ENCODE results near the gene COPS9.

The COPS9 gene

GRCh38 chr2:240132651-240132980, 3.5 kb downstream of the COPS9 start:
- no peak for DNase-seq

DNA sequence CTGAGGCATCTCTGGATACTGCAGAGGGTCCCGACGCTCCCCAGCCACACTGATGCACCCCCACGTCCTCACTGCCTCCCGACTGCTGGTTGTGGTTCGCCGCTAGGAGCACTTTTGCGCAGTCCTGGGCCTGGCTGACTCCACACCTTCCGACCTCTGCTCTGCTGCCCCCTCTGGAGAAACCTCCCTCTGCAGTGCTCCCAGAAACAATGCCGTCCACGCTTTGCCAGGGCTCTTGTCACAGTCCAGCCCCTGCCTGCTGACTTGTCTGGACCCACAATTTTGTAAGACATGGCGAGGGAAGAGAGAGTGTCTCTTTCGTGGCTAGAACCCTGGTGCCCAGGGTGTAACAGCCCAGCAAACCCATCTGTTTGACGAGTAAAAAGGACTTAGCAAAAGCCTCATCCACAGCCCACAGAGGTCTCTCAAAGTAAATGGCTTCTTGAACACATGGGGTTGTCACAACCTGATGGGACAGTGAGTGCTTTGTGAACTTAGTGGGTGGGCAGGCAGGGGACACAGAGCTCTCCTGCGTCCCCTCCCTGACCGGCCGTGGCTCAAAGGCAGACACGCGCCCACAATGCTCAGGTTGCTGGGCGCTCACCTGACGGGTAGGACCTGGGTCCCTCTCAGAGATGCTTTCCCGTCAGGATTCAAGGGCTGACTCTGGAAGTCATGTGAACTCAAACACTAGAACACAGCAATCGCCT, 4.0 kb downstream of the COPS9 start:
- DNase-seq: no peak

GRCh38 chr2:240131296-240131695, 4.8 kb downstream of the COPS9 start:
- no peak for DNase-seq

DNA sequence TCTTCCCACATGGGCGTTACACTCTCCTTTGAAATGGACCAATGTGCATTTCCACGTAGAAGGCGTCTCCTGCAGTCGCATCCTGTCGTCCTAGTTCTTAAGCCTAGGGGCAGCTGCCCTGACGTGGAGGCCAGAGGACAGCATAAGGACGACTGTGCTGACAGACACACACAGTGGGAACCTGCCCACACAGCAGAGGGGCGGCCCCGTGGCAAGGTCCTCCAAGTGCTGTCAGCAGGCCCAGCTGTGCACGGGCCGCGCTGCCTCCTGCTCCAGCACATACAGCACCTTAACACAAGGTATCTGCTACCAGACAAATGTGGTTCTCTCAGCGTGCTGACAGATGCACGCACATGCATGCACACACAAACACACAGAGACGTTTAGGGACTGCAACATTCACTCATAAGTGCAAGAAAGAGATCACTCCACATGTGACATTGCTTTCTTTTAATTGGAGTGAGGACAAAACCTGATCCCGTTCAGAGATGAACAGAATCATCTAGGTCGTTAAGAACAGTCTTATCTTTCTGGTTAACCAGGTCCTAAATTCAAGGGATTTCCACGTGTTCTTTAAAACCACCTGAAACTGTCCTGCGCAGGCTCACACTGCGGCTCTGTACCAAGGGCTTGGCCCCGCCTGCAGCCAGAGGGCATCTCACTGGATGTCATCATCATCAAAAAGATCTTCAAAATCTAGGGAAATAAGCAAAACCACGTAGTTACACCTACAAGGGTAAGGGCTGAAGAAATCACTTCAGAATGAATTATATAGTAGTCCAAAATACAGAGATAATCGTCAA, 5.5 kb downstream of the COPS9 start:
- DNase-seq: no peak

DNA sequence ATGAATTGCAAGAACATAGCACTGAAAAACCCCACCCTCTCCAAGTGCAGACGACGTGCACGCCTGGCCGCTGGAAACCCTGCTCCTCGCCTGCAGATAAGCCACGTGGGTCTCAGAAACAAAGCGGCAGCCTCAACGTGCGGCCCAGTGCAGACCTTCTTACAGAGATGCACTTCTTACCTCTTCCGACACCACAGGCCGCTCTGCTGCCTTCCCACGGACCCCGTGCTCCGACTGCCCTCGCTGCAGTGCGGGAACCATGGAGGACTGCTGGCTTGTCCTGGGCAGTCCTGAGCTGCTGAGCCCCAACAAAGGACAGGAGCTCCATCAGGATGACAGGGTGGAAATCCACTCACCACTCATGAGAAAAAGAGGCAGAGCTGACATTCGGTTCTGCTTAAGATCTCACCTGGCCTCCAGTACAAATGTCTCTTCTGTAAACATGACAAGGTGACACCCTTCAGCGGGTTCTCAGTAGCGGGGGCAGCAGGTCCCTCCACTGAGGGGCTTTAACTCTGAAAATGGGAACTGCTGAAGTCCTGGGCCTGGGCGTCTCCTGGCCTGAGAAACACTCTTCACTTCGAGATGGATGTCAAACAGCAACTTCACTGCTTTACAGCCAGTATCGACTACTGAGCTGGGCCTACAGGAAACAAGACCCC, 6.2 kb downstream of the COPS9 start:
- no peak for DNase-seq

DNA sequence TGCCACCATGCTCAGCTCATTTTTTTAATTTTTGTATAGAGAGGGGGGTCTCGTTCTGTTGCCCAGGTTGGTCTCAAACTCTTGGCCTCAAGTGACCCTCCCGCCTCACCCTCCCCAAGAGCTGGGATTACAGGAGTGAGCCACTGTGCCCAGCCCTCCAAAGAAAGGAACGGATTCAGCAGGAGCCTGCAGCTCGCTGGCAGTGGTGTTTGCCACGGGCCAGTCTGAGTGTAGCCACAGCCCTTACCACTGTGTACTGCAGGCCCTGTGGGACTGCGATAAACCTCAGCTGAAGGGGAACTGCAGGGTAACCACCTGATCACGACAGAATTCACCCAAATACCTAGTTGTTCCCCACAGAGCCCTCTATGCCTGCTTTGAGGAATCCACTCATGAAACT, 6.8 kb downstream of the COPS9 start:
- no peak for DNase-seq

GRCh38 chr2:240128608-240129145, 7.4 kb downstream of the COPS9 start:
- no peak for DNase-seq

DNA sequence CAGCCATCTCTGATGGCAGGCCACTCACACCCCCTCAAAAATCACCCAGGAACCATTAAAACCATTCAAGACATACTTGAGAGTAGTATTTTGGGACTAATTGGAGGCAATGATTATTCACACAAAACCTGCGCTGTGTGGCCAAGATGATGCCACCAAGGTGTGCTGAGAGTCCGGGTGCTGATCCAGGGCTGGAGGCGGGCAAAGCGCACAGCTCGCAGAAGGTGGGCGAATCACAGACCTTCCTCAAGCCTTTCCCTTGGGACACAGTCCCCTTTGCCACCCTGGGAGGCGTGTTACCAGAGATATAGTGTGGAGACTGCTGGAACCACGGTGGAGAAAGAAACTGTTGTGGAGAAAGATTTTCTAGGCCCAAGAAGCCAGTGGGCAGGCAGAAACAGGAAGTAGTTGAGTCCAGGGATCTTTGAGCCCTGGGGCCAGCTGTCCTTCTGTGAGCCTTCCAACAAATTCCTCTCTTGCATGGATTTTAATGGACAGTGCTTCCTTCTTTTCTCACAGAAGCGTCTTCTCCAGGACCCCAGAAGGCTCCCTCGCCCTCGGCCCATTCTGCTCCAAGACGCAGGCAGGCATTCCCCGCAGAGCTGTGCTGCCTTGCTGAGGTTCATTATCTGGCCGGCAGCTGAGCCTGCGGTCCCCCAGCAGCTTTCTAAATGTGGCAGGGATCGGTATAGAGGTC, 8.0 kb downstream of the COPS9 start:
- DNase-seq: no peak

- DNase-seq: no peak
Observed at GRCh38 chr2:240127191-240127750, 8.8 kb downstream of the COPS9 start.

DNA sequence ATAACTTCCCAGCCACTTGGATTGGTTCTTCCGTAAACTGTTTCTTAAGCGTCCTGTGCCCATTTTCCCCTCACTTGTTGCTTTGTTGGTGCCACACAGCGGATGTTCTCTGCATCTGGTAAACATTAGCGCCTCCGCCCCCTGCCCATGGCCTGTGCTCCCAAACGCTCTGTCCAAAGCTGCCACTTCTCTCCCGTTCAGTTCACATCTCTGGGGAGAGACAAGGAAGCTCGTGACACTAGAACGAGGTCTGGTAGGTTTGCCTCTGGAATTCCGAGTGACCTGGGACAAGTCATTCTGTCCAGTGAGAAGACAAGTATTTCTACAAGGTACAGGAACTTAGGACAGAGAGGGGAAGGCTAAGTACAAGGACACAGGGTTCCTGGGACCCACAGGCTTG, 9.4 kb downstream of the COPS9 start:
- no peak for DNase-seq

DNA sequence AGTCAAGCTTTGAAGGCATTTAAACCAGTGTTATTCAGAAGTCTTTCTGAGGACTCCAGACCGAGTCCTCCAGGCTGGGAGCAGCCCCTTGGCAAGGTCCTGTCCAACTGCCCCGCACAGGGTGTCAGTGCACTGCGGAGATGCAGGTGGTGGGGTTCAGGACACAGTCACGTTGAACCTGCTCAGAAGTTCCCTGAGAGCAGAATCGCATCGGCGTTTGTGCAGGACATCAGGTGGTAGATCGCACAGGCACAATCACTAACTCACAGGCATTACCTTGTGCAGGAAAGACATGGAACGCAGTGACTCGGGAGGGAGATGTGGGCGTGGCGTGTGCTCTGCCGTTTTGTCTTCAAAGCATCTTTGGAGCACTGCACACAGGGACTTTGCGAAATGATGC, 10.4 kb downstream of the COPS9 start:
- DNase-seq: no peak

GRCh38 chr2:240124651-240125030, 11.5 kb downstream of the COPS9 start:
- DNase-seq: no peak

DNA sequence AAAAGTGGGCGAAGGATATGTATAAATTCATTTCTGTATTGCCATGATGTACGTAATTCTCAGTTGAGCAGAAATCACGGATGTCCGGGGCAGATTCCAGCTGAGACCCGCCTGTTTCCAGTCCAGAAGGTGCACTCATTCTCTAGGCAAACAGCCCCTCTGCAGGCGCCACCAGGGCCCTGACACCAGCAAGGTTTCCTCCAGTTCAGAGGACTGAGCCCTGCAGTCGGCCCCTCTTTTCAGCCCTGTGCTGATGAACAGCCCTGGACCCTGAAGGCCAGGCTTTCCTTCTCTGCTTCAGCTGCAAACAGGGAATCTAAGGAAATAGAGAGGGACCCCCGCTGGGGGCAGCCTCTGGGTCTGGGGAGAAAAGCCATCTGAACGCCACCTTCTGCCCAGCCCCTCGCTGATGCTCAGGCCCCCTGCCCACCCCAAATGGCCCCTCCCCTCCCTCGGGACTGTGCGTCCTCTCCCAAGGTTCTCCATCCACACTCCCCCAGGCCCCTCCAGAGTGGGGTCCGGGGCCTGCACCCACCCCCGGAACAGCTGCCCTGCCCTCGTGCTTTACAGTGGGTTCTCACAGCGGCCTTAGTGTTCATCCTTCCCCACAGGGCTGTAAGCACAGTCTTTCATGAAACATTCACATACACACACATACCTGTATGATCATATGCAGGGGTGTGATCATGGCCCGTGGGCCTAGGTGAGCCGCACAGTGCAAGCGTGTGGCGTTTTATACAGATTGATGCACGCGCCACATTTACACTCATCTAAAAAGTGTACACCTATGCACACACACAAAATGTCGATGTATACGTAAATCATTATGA, 12.1 kb downstream of the COPS9 start:
- no peak for DNase-seq

DNA sequence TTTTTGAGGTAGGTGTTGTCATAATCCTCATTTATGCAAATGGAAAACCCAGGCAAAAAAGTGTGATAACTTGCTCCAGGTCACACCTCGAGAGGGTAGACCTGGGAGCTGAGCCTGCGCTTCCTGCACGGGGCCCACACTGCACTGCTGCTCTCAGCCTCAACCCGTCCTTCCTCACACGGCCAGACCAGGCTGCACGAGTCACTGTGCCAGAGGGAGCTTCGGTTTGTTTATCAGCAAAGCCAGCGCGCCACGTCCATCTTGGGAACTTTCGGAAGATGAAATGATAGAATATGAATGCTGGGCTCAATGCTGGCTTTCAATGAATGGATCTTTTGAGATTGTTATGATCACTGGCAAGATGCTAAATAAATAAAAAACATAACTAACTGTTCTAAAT, 14.4 kb downstream of the COPS9 start:
- DNase-seq: no peak

GRCh38 chr2:240121190-240121589, 14.9 kb downstream of the COPS9 start:
- no peak for DNase-seq

DNA sequence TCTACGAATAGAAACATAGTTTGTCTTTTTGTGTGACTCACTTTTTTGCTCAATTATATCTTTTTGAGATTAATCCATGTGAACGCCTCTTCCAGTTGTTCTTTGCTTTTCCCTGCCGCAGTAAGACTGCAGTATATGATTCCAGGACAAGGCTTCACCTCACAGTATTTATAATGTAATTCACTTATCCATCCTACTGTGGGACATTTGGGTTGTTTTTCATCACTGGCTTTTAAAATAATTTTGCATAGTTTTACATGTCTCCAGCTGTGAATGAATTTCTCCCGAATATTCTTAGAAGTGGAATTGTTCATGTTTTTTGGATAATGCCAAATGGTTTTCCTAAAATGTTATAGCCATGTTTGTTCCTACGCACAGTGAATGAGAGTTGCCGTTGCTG, 21.9 kb downstream of the COPS9 start:
- DNase-seq: no peak

DNA sequence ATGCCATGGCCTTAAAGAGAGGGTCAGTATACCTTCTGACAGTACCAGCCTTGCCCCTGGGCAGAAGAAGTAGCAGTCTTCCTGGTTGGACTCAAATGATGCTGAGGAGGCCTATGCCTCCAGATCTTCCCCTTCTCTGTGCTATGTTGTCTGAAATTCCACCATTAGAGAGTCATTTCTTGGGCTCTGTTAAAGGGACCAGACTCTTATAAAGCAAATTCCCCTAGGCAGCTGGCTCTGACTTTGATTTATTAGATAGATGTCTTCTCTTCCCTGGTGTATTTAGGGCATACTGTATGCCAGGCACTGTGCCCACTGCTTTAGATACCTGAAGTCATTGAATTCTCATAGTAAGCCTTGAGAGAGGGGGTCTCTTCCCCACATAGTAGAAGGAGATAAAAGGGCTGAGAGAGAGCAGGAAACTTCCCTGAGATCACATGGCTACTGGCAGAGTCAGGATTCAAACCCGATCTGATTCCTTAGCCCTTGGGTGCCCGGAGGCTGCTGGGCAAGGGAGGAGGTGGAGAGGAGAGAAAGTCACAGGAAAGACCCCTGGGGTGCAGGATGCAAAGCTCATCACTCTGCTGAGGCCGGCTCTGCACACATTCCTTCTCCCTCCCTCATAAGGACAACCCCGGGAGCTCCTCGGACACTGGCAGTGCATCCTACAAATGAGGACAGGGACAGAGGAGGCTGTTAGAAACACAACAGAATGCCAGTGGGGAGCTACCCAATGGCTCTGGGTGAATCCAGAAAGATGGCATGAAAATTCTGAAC, 23.0 kb downstream of the COPS9 start:
- DNase-seq: no peak

DNA sequence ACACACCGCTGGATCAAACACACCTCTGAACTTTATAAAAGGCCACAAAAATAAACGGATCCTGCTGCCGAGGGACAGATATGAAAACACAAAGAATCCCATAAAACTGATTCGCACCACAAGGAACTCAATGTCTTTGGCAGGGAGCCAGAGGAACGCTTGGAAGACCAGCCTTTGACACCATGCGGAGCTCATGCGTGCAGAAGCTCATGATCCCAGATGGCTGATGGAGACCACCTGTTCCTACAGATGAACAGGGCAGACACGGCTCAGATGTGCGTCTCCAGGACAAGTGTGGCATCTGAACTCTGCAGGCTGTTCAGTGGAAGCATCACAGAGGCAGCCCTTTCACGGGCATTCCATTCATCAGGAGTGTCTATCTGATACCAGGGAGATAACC, 24.9 kb downstream of the COPS9 start:
- DNase-seq: no peak

DNA sequence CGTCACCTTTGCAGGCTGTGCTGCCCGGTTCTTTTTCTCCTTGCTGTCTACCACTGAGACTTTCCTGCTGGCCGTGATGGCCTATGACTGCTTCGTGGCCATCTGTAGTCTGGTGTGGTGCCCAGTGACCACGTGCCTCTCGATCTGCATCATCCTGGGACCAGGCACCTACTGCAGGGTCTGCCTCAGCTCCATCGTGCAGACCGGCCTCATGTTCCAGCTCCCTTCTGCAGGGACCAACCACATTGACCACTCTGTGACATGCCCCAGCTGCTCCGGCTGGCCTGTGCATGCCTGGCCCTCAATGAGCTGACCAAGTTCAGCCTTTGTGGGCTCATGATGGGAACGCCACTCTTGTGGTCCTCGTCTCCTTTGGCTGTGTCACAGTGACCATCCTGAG, 26.7 kb downstream of the COPS9 start:
- DNase-seq: no peak

DNA sequence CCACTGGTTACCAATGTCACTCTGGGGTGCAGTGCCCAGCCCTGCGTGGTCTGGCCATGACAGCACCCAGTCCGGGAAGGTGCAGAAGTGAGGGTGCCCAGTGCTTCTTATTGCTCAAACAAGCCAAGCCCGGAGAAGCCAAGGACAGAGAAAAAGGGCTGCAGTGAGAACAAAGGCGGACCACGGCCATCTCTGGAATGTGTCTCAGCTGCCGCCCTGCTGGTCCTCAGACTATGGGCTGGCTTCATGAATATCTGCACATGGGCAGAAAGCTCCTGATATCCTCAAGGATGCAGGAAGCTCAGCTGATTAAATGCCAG, 28.7 kb downstream of the COPS9 start:
- DNase-seq: no peak

GRCh38 chr2:240106765-240107476, 29.2 kb downstream of the COPS9 start:
- DNase-seq: no peak
